Stimulated activated CD8-positive, alpha-beta memory T cell treated with anti-CD3 and anti-CD28 coated beads, Interleukin-2, amount 100 ng/mL, for 1 hour (primary cell): ENCODE measurements around the gene GNA14.
"Not testable (repeated sequence)": the region's sequence is repeated elsewhere in the genome, so short reads cannot be mapped to it uniquely, and the experiment has no call there.

Experiments
- DNase-seq, 2 donors: peaks; one replicate each; pipeline ENCODE4 v3.0.0-alpha.2; 2020; ENCODE audit warnings: low read depth in 2 of 2

Gene GNA14

GRCh38 chr9:77449240-77450084, 198.7 kb downstream of the GNA14 start:
- DNase-seq, result no peak

- DNase-seq, result no peak
These were observed 200.5 kb downstream of the GNA14 start for GRCh38 chr9:77447646-77448045.

GRCh38 chr9:77442436-77442835, 205.7 kb downstream of the GNA14 start:
- DNase-seq, result no peak

- DNase-seq, result not testable (repeated sequence)
These were observed 207.0 kb downstream of the GNA14 start for GRCh38 chr9:77441124-77441523.

GRCh38 chr9:77440057-77440456, 208.1 kb downstream of the GNA14 start:
- DNase-seq, result no peak

GRCh38 chr9:77438653-77439052, 209.5 kb downstream of the GNA14 start:
- no peak for DNase-seq

- DNase-seq, result no peak
These were observed 212.4 kb downstream of the GNA14 start for GRCh38 chr9:77435688-77436087.

- no peak for DNase-seq
These were observed 212.8 kb downstream of the GNA14 start for GRCh38 chr9:77435277-77435676.

GRCh38 chr9:77433675-77434445, 214.3 kb downstream of the GNA14 start:
- peak in 1 of 2 donors; percentile 11 for DNase-seq

- DNase-seq, result no peak
These were observed 216.1 kb downstream of the GNA14 start for GRCh38 chr9:77432053-77432452.

GRCh38 chr9:77429928-77430327, 218.2 kb downstream of the GNA14 start:
- DNase-seq, result no peak

GRCh38 chr9:77427256-77427927, 220.7 kb downstream of the GNA14 start:
- DNase-seq, result no peak

GRCh38 chr9:77426712-77427111, 221.4 kb downstream of the GNA14 start:
- no peak for DNase-seq

- no peak for DNase-seq
These were observed 223.1 kb downstream of the GNA14 start for GRCh38 chr9:77424993-77425392.

- no peak for DNase-seq
These were observed 224.3 kb downstream of the GNA14 start for GRCh38 chr9:77423841-77424240.

- no peak for DNase-seq
These were observed 225.2 kb downstream of the GNA14 start for GRCh38 chr9:77422969-77423368.

- no peak for DNase-seq
These were observed 226.4 kb downstream of the GNA14 start for GRCh38 chr9:77421506-77422265.

- no peak for DNase-seq
These were observed 227.5 kb downstream of the GNA14 start for GRCh38 chr9:77420641-77421040.

GRCh38 chr9:77418226-77418625, 229.9 kb downstream of the GNA14 start:
- DNase-seq, result no peak

- no peak for DNase-seq
These were observed 230.6 kb downstream of the GNA14 start for GRCh38 chr9:77417566-77417965.

- DNase-seq, result not testable (repeated sequence)
These were observed 239.6 kb downstream of the GNA14 start for GRCh38 chr9:77408521-77408920.

GRCh38 chr9:77403239-77403638, 244.9 kb downstream of the GNA14 start:
- DNase-seq, result no peak
